HG02981 (cell line): Measurements from ENCODE around the gene HLTF.

ENCODE experiments used
- ATAC-seq: cut with Tn5 transposase; IDR thresholded peaks from one replicate; pipeline ENCODE4 v1.9.1; 2021; ENCODE audit warnings: mild to moderate bottlenecking, moderate library complexity; ENCODE audit not compliant: unreplicated experiment

HLTF gene

GRCh38 chr3:149090461-149090860, 4.1 kb upstream of the HLTF start:
- no peak for ATAC-seq

- no peak for ATAC-seq
Observed at GRCh38 chr3:149089395-149089794, 3.1 kb upstream of the HLTF start.

GRCh38 chr3:149087208-149087607, 875 bp upstream of the HLTF start:
- no peak for ATAC-seq

GRCh38 chr3:149085828-149086231, 503 bp downstream of the HLTF start:
- ATAC-seq, result peak; percentile 24

GRCh38 chr3:149081772-149082171, 4.6 kb downstream of the HLTF start:
- no peak for ATAC-seq

GRCh38 chr3:149080699-149081091, 5.6 kb downstream of the HLTF start:
- ATAC-seq, result no peak

GRCh38 chr3:149080011-149080698, 6.2 kb downstream of the HLTF start:
- no peak for ATAC-seq

- ATAC-seq, result no peak
Observed at GRCh38 chr3:149077628-149078027, 8.7 kb downstream of the HLTF start.

- ATAC-seq, result no peak
Observed at GRCh38 chr3:149067883-149068282, 18.4 kb downstream of the HLTF start.

GRCh38 chr3:149061776-149062175, 24.6 kb downstream of the HLTF start:
- no peak for ATAC-seq

GRCh38 chr3:149058602-149059001, 27.7 kb downstream of the HLTF start:
- ATAC-seq, result peak; percentile 68

- no peak for ATAC-seq
Observed at GRCh38 chr3:149058198-149058597, 28.1 kb downstream of the HLTF start.

GRCh38 chr3:149055575-149055974, 30.8 kb downstream of the HLTF start:
- no peak for ATAC-seq

- no peak for ATAC-seq
Observed at GRCh38 chr3:149044339-149045083, 41.8 kb downstream of the HLTF start.

GRCh38 chr3:149042789-149043386, 43.4 kb downstream of the HLTF start:
- peak; percentile 86 for ATAC-seq

- no peak for ATAC-seq
Observed at GRCh38 chr3:149038322-149038721, 48.0 kb downstream of the HLTF start.

- no peak for ATAC-seq
Observed at GRCh38 chr3:149037684-149038083, 48.6 kb downstream of the HLTF start.

- ATAC-seq, result no peak
Observed at GRCh38 chr3:149031096-149031495, 55.2 kb downstream of the HLTF start.

- no peak for ATAC-seq
Observed at GRCh38 chr3:149026718-149027117, 59.6 kb downstream of the HLTF start.

GRCh38 chr3:149023951-149024350, 62.4 kb downstream of the HLTF start:
- no peak for ATAC-seq

GRCh38 chr3:149021830-149022229, 64.5 kb downstream of the HLTF start:
- no peak for ATAC-seq

- ATAC-seq, result no peak
Observed at GRCh38 chr3:149020839-149021252, 65.5 kb downstream of the HLTF start.
